DOHH2 (cell line): Measurements from ENCODE around the gene ITPR1.

Source experiments
- H3F3A ChIP-seq: fragments of 200-600 bp; sonication (generic), shearing (Covaris generic); 2 replicates; pipeline ENCODE4 v1.6.0; 2016; ENCODE audit warnings: antibody characterized with exemption, mild to moderate bottlenecking; ENCODE audit not compliant: control insufficient read depth, insufficient read depth
- H3K27ac ChIP-seq: fragments of 200-600 bp; sonication (generic); 2 replicates; pipeline ENCODE4 v1.5.1; 2014; ENCODE audit warnings: low read depth, mild to moderate bottlenecking, low read length, moderate library complexity
- H3K27me3 ChIP-seq: fragments of 200-600 bp; sonication (generic); 2 replicates; pipeline ENCODE4 v1.6.1; 2014; ENCODE audit warnings: mild to moderate bottlenecking, low read length, mixed read lengths; ENCODE audit not compliant: control insufficient read depth
- H3K36me3 ChIP-seq: fragments of 200-600 bp; sonication (generic); 2 replicates; pipeline ENCODE4 v1.6.1; 2014; ENCODE audit warnings: mild to moderate bottlenecking, low read length, moderate library complexity, mixed read lengths; ENCODE audit not compliant: control insufficient read depth
- H3K4me1 ChIP-seq: fragments of 200-600 bp; sonication (generic); 2 replicates; pipeline ENCODE4 v1.6.1; 2014; ENCODE audit warnings: mild to moderate bottlenecking, low read length, mixed read lengths; ENCODE audit not compliant: control insufficient read depth
- H3K4me2 ChIP-seq: fragments of 200-600 bp; sonication (generic); 2 replicates; pipeline ENCODE4 v1.6.0; 2014; ENCODE audit warnings: mild to moderate bottlenecking, low read length, moderate library complexity
- H3K4me3 ChIP-seq: fragments of 200-600 bp; sonication (generic); 2 replicates; pipeline ENCODE4 v1.5.1; 2014; ENCODE audit warnings: mild to moderate bottlenecking, low read length, mixed read lengths
- H3K79me2 ChIP-seq: fragments of 200-600 bp; sonication (generic); 2 replicates; pipeline ENCODE4 v1.6.1; 2014; ENCODE audit warnings: mild to moderate bottlenecking, low read length, mixed read lengths; ENCODE audit not compliant: control insufficient read depth
- H3K9me2 ChIP-seq: fragments of 200-600 bp; sonication (generic); replicated peaks from 2 replicates; pipeline ENCODE4 v1.6.1; 2014; ENCODE audit warnings: mild to moderate bottlenecking, low read length, mixed read lengths; ENCODE audit not compliant: control insufficient read depth
- H3K9me3 ChIP-seq: fragments of 200-600 bp; sonication (generic); 2 replicates; pipeline ENCODE4 v1.6.1; 2014; ENCODE audit warnings: antibody characterized with exemption, low read length, mixed read lengths; ENCODE audit not compliant: control insufficient read depth, insufficient read depth
- H4K20me1 ChIP-seq: fragments of 200-600 bp; sonication (generic); 2 replicates; pipeline ENCODE4 v1.6.0; 2014; ENCODE audit warnings: low read depth, mild to moderate bottlenecking, antibody characterized with exemption, low read length, moderate library complexity; ENCODE audit not compliant: control insufficient read depth, insufficient read depth
- EZH2phosphoT487 ChIP-seq: fragments of 200-600 bp; sonication (generic); IDR thresholded peaks from 2 replicates; pipeline ENCODE4 v1.6.1; 2017; ENCODE audit warnings: borderline replicate concordance, mild to moderate bottlenecking, antibody characterized with exemption, low read length, moderate library complexity, mixed read lengths
- TF ChIP-seq, protein P1 (sequence below): fragments of 200-600 bp; sonication (generic); IDR thresholded peaks from one replicate; pipeline ENCODE4 v1.5.1; 2014; ENCODE audit warnings: antibody characterized with exemption, mild to moderate bottlenecking, low read depth, low read length; ENCODE audit not compliant: poor library complexity, severe bottlenecking

ITPR1 gene

DNA sequence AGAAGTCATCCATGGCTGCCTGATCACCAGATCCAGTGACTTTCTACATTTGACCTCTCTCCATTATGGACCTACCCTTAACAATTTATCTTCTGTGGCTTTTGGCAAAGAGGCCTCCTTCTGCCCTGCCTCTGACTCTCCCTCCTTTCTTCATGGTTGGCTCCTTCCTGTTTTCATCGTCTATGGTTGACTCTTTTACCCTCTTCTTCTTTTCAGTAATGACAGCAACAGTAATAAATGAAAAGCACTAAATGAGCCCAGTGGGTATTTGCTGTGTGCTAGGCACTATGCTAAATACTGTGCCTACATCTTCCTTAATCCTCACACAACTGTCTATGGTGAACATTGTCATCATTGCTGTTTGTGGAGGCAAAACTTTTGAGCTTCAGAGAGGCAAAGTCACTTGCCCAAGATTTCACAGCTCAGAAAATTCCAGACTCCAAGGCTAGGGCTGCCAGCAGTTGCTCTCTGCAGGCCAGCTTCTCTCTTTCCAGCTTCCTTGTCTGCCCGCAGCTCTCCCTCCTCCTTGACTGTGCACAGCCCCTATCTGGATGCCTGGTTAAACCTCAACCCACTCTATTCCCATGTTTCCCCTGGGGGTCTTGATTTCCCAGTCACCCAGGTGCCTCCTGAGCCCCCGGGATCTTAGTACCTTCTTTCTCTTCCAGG, 24.6 kb downstream of the ITPR1 start:
- Histone ChIP-seq H3K27ac (no peak overlapping the region), H4K20me1 (no peaks in the 10 kb centered on the region), H3K4me2 (no peak overlapping the region), H3K79me2 (no peaks in the 10 kb centered on the region; the same call in 1 of the 2 replicates), H3K4me1 (peaks cover 15% of the 10 kb centered on the region), H3K9me2 (no peaks in the 10 kb centered on the region), H3K9me3 (no peaks in the 10 kb centered on the region), H3K27me3 (no peaks in the 10 kb centered on the region), H3K36me3 (peaks cover 15% of the 10 kb centered on the region), H3F3A (no peaks in the 10 kb centered on the region), H3K4me3 (no peak overlapping the region)
- TF ChIP-seq, protein P1, sequence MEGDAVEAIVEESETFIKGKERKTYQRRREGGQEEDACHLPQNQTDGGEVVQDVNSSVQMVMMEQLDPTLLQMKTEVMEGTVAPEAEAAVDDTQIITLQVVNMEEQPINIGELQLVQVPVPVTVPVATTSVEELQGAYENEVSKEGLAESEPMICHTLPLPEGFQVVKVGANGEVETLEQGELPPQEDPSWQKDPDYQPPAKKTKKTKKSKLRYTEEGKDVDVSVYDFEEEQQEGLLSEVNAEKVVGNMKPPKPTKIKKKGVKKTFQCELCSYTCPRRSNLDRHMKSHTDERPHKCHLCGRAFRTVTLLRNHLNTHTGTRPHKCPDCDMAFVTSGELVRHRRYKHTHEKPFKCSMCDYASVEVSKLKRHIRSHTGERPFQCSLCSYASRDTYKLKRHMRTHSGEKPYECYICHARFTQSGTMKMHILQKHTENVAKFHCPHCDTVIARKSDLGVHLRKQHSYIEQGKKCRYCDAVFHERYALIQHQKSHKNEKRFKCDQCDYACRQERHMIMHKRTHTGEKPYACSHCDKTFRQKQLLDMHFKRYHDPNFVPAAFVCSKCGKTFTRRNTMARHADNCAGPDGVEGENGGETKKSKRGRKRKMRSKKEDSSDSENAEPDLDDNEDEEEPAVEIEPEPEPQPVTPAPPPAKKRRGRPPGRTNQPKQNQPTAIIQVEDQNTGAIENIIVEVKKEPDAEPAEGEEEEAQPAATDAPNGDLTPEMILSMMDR, result no peak
- no peak for TF ChIP-seq EZH2phosphoT487

DNA sequence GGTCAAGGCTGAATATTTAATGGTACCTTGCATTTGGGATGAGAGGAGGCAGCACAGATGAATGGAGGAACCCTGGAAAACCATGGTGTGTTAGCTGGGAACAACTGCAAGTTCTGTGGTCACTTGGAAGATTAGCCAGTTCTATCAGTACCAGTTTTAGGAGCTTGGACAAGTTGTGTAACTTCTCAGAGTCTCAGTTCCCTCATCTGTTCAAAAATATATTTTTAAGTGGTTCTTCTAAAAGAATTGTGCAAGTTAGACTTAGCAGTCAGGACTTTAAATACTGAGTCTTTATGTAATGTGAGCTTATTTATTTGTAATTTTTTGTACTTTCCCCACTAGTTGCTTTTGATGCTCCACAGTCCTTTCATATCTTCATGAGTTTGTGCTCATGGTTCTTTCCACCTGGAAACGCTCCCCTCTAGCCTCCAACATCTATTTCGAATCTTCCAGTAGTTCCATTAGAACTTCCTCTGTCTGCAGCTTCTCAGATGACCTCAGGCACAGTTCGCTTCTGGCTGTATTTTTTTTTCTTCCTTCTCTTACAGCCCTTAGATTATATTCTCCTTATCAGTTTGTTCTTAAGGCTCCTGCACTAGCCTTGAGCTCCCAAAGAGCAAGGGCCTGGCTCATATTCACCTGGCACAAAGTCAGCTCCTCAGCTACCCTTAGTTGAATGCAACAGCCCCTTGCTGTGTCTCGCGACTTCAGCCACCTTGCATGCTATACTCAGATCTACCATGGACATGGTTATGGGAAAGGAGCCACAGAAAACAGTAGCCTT, 27.1 kb downstream of the ITPR1 start:
- no peaks in the 10 kb centered on the region for H3K27me3 ChIP-seq
- H3K9me2 ChIP-seq, result no peaks in the 10 kb centered on the region
- no peak overlapping the region for H3K4me2 ChIP-seq
- H3K9me3 ChIP-seq, result no peaks in the 10 kb centered on the region
- TF ChIP-seq, protein P1, result no peak
- TF ChIP-seq EZH2phosphoT487, result no peak
- no peaks in the 10 kb centered on the region for H4K20me1 ChIP-seq
- H3F3A ChIP-seq, result peaks cover 3% of the 10 kb centered on the region; the same call in 1 of the 2 replicates
- peaks cover 24% of the 10 kb centered on the region for H3K4me1 ChIP-seq
- peaks cover 18% of the 10 kb centered on the region for H3K36me3 ChIP-seq
- no peak overlapping the region for H3K27ac ChIP-seq
- H3K79me2 ChIP-seq, result peaks cover 5% of the 10 kb centered on the region
- no peak overlapping the region for H3K4me3 ChIP-seq

DNA sequence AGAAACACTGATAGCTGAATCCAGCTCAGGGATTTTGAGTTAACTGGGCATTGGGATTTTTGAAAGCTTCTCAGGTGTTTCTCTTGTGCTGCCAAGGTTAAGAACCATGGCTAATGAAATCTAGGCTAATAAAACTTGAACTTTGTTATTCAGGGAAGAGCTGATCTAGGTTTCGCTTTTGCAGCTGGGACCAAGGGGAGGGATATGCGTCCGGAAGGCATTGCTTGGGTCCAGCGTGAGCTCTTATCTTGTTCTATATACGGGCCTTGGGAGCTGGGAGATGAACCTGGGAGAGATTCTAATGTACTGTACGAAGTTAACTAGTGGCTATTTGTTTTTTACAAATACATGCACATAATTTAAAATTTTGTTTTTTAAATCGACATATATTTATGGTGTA, 29.8 kb downstream of the ITPR1 start:
- Histone ChIP-seq H3K9me3 (no peaks in the 10 kb centered on the region), H3F3A (peaks cover 7% of the 10 kb centered on the region; the same call in 1 of the 2 replicates), H3K79me2 (peaks cover 21% of the 10 kb centered on the region), H4K20me1 (no peaks in the 10 kb centered on the region), H3K4me3 (no peak overlapping the region), H3K27ac (no peak overlapping the region), H3K4me2 (no peak overlapping the region), H3K36me3 (peaks cover 13% of the 10 kb centered on the region; the same call in 1 of the 2 replicates), H3K9me2 (no peaks in the 10 kb centered on the region), H3K27me3 (no peaks in the 10 kb centered on the region), H3K4me1 (peaks cover 25% of the 10 kb centered on the region)
- TF ChIP-seq EZH2phosphoT487, result no peak
- TF ChIP-seq, protein P1, result no peak
